OCI-LY7 (cell line): ENCODE measurements around the gene LPO.

Source experiments
- EZH2phosphoT487 ChIP-seq: fragments of 200-600 bp; sonication (generic); IDR thresholded peaks from 2 replicates; pipeline ENCODE4 v1.6.1; 2018; ENCODE audit warnings: low read depth, borderline replicate concordance, mild to moderate bottlenecking, mixed run types, antibody characterized with exemption, low read length, moderate library complexity, mixed read lengths
- TF ChIP-seq, protein P1 (sequence below): fragments of 200-600 bp; sonication (generic); conservative IDR thresholded peaks from 2 replicates; pipeline ENCODE4 v1.5.1; 2014; ENCODE audit warnings: mild to moderate bottlenecking, antibody characterized with exemption, low read length, moderate library complexity, mixed read lengths

DNA sequence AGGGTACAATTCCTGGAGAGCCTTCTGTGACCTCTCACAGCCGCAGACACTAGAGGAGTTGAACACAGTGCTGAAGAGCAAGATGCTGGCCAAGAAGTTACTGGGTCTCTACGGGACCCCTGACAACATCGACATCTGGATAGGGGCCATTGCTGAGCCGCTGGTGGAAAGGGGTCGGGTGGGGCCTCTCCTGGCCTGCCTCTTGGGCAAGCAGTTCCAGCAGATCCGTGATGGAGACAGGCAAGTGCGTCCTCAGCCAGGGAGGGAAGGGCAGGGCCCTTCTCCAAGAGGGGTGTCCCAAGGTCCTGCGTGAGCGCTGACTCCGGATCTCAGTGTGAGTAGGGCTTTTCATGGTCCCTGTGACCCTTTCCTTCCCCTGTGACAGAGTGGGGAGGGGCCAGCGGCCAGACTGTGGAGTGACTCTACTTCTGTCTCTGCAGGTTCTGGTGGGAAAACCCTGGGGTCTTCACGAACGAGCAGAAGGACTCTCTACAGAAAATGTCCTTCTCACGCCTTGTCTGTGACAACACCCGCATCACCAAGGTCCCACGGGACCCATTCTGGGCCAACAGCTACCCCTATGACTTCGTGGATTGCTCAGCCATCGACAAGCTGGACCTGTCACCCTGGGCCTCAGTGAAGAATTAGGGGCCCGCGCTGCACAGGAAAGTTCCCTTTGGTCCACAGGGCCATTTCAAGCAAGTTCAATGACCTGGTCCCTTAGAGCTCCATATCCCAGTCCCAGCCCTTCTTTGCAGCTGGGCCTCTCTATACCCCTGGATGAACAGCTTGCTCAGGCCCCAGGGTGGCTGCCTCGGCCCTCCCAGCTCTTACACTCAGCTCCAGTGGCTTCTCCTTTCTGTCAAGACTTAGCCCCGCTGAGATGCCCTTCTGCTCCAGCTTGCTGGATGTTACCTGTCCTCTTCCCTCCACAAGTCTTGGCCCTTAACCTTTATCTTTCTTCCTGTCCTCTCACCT lies 29.3 kb downstream of the LPO start:
- TF ChIP-seq, protein P1, sequence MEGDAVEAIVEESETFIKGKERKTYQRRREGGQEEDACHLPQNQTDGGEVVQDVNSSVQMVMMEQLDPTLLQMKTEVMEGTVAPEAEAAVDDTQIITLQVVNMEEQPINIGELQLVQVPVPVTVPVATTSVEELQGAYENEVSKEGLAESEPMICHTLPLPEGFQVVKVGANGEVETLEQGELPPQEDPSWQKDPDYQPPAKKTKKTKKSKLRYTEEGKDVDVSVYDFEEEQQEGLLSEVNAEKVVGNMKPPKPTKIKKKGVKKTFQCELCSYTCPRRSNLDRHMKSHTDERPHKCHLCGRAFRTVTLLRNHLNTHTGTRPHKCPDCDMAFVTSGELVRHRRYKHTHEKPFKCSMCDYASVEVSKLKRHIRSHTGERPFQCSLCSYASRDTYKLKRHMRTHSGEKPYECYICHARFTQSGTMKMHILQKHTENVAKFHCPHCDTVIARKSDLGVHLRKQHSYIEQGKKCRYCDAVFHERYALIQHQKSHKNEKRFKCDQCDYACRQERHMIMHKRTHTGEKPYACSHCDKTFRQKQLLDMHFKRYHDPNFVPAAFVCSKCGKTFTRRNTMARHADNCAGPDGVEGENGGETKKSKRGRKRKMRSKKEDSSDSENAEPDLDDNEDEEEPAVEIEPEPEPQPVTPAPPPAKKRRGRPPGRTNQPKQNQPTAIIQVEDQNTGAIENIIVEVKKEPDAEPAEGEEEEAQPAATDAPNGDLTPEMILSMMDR, result no peak
- TF ChIP-seq EZH2phosphoT487, result no peak
